ENCODE measurements around the gene EHF.

DNA sequence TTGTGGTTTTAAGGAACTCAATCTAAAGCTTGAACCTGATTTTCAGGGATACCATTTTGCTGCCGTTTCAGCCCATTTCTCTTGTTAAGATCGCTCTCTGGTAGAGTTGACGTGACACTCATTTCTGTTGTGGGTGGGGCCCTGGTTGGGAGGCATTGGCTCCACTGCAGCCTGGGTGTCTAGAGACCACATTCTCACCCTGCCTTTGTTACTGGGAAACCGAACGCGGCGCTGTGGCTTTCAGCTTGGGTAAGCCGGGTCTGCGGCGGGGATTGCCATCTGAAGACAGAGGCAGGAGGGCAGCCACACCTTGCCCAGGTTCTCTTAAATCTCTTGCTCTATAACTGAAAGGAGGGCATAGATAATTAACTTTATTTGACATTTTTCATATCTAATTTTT is 3.2 kb downstream of the EHF start:
- TF ChIP-seq GATA2 (IDR thresholded peaks at IDR 0.05; ENCODE audit: low read depth, low read length) (no peak), GATA3 (IDR thresholded peaks at IDR 0.05; ENCODE audit: low read depth, low read length) (no peak)
